Loucy (cell line): ENCODE results near the gene RNF157.

Source experiments
- EZH2phosphoT487 ChIP-seq: fragments of 200-600 bp; IDR thresholded peaks from 2 replicates; pipeline ENCODE4 v1.6.1; 2018; ENCODE audit warnings: antibody characterized with exemption, mild to moderate bottlenecking, moderate library complexity, borderline replicate concordance
- TF ChIP-seq, protein P1 (sequence below): fragments of 200-600 bp; sonication (generic); conservative IDR thresholded peaks from 2 replicates; pipeline ENCODE4 v1.5.1; 2014; ENCODE audit warnings: mild to moderate bottlenecking, antibody characterized with exemption, low read length

GRCh38 chr17:76238847-76239537, 1.3 kb downstream of the RNF157 start:
- TF ChIP-seq, protein P1, sequence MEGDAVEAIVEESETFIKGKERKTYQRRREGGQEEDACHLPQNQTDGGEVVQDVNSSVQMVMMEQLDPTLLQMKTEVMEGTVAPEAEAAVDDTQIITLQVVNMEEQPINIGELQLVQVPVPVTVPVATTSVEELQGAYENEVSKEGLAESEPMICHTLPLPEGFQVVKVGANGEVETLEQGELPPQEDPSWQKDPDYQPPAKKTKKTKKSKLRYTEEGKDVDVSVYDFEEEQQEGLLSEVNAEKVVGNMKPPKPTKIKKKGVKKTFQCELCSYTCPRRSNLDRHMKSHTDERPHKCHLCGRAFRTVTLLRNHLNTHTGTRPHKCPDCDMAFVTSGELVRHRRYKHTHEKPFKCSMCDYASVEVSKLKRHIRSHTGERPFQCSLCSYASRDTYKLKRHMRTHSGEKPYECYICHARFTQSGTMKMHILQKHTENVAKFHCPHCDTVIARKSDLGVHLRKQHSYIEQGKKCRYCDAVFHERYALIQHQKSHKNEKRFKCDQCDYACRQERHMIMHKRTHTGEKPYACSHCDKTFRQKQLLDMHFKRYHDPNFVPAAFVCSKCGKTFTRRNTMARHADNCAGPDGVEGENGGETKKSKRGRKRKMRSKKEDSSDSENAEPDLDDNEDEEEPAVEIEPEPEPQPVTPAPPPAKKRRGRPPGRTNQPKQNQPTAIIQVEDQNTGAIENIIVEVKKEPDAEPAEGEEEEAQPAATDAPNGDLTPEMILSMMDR, result no peak
- TF ChIP-seq EZH2phosphoT487, result no peak
